HG03139 (cell line): Measurements from ENCODE around the gene RBM25.
"Not testable (repeated sequence)": the region's sequence is repeated elsewhere in the genome, so short reads cannot be mapped to it uniquely, and the experiment has no call there.

Experiments
- ATAC-seq: cut with Tn5 transposase; IDR thresholded peaks from one replicate; pipeline ENCODE4 v1.9.1; 2021; ENCODE audit not compliant: unreplicated experiment

Gene RBM25

DNA sequence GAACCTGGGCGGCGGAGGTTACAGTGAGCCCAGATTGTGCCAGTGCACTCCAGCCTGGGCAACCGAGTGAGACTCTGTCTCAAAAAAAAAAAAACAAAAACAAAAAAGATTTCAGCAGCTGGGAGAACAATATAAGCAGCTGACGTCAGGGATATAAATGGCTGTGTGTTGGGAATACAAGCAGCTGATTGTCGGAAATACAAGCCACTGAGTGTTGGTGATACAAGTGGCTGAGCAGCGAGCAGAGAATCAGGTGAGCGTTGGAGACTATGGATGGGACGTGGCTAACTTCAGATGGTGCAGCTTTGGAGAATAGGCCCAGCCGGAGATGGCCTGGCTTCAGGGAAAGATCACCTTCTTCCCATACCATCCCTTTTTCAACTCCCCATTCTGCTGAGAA is 109.9 kb downstream of the RBM25 start:
- no peak for ATAC-seq

DNA sequence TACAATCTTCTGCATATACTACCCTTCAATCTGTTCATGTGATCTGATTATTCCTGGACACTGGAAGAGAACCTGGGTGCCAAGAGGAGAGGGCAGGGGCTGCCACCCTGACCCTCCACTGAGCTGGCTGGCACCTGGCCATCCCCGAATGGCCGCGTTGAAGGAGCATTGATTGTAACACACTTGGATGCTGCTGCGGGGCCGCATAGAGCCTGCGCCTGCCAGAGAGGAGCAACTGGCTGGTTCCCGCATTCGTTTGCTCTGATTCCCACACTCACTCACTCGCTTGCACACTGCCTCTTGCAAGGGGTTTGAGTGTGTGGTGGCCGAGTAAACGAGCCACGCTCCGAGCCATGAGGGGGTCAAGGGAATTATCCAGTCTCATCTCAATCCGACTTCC is 110.4 kb downstream of the RBM25 start:
- ATAC-seq = no peak

DNA sequence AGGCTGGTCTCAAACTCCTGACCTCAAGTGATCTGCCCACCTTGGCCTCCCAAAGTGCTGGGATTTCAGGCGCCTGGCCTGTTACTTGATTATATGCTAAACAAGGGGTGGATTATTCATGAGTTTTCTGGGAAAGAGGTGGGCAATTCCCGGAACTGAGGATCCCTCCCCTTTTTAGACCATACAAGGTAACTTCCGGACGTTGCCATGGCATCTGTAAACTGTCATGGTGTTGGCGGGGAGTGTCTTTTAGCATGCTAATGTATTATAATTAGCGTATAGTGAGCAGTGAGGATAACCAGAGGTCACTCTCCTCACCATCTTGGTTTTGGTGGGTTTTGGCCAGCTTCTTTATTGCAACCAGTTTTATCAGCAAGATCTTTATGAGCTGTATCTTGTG is 111.5 kb downstream of the RBM25 start:
- ATAC-seq = not testable (repeated sequence)

DNA sequence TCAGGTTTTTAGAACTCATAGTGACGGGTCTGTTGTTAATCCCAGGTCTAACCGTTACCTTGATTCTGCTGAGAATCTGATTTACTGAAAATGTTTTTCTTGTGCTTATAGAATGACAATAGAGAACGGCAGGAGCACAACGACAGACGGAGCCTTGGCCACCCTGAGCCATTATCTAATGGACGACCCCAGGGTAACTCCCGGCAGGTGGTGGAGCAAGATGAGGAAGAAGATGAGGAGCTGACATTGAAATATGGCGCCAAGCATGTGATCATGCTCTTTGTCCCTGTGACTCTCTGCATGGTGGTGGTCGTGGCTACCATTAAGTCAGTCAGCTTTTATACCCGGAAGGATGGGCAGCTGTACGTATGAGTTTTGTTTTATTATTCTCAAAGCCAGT is 112.4 kb downstream of the RBM25 start:
- no peak for ATAC-seq

DNA sequence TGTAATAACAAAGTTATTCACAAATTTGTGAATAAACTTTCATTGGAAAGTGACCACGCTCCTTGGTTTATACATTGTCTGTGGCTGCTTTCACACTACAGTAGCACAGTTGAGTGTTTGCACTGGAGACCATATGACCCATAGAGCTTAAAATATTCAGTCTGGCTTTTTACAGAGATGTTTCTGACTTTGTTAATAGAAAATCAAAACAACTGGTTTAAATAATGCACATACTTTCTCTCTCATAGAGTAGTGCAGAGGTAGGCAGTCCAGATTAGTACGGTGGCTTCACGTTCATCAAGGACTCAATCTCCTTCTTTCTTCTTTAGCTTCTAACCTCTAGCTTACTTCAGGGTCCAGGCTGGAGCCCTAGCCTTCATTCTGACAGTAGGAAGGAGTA is 114.2 kb downstream of the RBM25 start:
- no peak for ATAC-seq

DNA sequence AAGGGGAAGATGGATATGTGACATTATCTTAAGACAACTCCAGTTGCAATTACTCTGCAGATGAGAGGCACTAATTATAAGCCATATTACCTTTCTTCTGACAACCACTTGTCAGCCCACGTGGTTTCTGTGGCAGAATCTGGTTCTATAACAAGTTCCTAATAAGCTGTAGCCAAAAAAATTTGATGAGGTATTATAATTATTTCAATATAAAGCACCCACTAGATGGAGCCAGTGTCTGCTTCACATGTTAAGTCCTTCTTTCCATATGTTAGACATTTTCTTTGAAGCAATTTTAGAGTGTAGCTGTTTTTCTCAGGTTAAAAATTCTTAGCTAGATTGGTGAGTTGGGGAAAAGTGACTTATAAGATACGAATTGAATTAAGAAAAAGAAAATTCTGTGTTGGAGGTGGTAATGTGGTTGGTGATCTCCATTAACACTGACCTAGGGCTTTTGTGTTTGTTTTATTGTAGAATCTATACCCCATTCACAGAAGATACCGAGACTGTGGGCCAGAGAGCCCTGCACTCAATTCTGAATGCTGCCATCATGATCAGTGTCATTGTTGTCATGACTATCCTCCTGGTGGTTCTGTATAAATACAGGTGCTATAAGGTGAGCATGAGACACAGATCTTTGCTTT is 114.9 kb downstream of the RBM25 start:
- ATAC-seq = no peak
